ENCODE measurements around the gene ODAM.

GRCh38 chr4:70239131-70239883 lies 43.8 kb downstream of the ODAM start:
- TF ChIP-seq POLR2A (IDR thresholded peaks at IDR 0.05) (no peak), CTCF (IDR thresholded peaks at IDR 0.05) (no peak), POLR2AphosphoS5 (IDR thresholded peaks at IDR 0.05) (no peak)

Measured in upper lobe of left lung (tissue), 4 donors.